CMK (cell line): ENCODE data around the gene POLL.
A peak's percentile ranks its signal among the peaks of the same experiment; 100 is the strongest.
"Not testable (repeated sequence)": the region's sequence is repeated elsewhere in the genome, so short reads cannot be mapped to it uniquely, and the experiment has no call there.

Source experiments
- DNase-seq: peaks from one replicate; pipeline ENCODE4 v3.0.0-alpha.2; 2010; ENCODE audit warnings: low read depth

Gene POLL

DNA sequence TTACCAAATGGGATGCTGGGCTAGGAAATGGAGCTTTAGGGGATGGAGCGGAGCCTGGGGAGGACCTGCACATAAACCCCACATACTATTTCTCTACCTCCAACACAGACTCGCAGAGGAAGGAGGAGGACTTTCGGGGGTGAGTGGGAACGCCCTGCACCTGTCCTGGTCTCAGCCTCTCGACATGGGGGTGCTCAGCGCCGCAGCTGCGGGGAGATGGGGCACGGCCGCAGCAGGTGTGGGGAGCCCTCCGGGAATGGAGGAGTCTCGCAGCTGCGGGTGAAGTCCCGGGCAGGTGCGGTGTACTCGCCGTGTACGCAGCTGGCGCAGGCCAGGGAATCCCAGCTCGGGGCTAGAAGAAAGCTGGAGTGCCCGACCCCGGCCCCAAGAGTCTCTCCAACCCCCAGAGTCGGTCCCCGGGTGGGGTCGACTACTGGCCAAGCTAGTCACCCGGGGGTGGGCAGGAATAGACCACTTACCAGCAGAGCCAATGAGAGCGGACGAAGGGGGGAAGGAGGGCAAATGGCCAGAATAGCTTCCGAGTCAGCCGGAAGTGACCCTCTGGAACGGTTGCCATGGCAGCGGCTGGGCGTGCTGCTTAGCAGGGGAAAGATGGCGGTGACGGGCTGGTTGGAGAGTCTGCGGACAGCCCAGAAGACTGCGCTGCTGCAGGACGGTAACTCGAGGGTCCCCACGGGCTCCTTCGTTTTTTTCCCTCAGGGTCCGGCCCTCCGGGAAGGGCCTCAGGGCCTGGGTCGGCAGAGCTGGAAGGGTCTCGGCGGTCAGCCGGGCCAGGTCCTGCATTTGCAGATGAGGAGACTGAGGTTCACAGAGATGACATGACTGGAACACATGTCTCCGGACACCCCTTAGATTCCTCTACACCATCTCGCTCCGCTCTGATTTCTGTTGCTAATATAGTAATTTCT lies at the start of gene POLL, which contains the start of gene DPCD:
Gene POLL (minus strand): TSS at position 533 of the 929 bp plus-strand sequence. CDS start 897 bp downstream, outside the sequence.
Gene DPCD (plus strand): TSS at position 597 of the 929 bp plus-strand sequence. CDS start 16 bp downstream, at position 613.
- peak; percentile 93 for DNase-seq

GRCh38 chr10:101633510-101633909 lies 45.5 kb upstream of the POLL start:
- not testable (repeated sequence) for DNase-seq

DNA sequence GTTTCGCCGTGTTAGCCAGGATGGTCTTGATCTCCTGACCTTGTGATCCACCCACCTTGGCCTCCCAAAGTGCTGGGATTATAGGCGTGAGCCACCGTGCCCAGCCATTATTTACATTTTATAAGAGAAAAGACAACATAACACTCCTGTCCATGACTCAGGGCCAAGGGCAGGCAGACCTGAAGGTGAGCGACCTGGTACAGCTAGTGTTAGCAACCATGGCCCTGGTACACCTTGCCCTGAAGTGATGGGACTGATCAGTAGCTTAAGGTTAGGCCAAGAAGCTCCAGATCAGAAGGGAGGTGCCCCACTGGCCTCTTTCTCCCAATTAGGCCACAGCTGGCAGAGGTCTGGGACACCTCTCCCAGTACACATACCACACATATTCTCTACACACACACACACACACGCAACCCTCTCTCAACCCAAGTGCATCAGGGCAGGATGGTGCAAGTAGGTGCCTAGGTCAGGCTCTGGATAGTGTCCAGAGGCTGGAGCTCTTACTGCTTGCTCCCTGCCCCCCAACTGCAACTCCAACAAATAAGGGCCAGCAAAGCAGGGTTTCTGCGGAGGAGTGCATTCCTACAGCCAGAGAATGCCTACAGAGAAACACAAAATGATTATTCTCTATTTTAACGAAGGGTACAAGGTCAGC lies 43.9 kb upstream of the POLL start:
- DNase-seq = no peak

DNA sequence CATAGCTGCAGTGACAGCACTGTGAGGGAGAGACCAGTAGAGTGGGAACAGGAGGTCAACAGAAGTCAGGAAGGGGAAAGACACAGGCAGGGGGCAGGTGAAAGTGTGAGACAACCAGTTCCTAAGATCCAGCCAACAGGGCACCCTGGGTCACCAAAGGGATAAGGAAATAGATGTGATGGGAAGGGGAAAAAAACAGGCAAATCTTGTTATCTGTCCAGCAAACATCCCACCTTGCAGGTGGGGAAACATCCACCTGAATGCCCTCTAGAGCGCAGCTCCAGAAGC lies 42.5 kb upstream of the POLL start:
- no peak for DNase-seq

- DNase-seq = no peak
Observed at GRCh38 chr10:101629837-101630632, 42.0 kb upstream of the POLL start.

GRCh38 chr10:101625821-101626412 lies 37.9 kb upstream of the POLL start:
- no peak for DNase-seq

DNA sequence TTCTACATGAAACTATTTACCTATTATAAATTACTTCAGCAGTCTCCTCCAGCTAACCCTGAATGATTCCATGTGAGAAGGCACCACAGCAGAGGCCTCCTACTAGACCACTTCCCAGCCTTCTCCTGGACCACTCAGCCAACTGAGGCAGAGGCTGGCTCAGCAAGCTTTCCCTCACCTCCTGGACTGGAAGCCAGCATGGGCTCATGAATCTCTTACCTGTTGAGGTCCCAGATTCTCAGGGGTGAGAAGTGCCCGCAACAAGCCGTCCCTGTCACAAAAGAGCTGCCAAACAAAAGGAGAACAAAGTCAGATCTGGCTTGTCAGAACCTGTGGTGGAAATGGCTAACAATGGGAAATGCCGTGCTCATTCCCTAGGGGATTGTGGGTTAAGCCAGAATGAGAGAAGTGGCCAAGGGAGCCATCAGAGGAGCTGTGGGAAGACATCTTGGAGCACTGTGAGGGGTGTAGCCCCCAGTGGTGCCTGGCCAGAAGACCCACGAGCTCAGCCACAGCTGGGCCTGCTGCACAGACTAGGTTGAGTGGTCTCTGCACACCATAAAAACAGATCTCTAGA lies 36.6 kb upstream of the POLL start:
- no peak for DNase-seq

- DNase-seq = no peak
Observed at GRCh38 chr10:101623528-101623927, 35.5 kb upstream of the POLL start.

DNA sequence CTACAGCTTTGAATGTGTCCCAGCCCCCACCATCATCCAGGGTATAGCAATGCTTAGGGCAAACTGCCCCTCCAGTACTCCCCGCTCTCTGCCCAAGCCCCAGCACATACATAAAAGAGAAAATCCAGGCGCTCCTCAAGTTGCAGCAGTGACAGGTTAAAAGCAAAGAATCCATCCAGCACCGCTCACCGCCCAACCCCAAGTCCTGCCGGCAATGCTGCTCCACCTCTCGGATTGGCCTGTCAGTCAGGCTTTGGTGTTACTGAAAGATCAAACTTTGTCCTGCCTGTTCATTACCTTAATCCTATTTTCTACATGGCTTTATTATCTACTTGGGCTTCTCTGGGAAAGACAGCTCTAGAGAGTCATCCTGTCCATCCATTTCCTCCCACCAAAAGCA lies 31.9 kb upstream of the POLL start:
- DNase-seq = no peak

- DNase-seq = no peak
Observed at GRCh38 chr10:101618871-101619270, 30.8 kb upstream of the POLL start.

- no peak for DNase-seq
Observed at GRCh38 chr10:101617824-101618568, 29.9 kb upstream of the POLL start.

DNA sequence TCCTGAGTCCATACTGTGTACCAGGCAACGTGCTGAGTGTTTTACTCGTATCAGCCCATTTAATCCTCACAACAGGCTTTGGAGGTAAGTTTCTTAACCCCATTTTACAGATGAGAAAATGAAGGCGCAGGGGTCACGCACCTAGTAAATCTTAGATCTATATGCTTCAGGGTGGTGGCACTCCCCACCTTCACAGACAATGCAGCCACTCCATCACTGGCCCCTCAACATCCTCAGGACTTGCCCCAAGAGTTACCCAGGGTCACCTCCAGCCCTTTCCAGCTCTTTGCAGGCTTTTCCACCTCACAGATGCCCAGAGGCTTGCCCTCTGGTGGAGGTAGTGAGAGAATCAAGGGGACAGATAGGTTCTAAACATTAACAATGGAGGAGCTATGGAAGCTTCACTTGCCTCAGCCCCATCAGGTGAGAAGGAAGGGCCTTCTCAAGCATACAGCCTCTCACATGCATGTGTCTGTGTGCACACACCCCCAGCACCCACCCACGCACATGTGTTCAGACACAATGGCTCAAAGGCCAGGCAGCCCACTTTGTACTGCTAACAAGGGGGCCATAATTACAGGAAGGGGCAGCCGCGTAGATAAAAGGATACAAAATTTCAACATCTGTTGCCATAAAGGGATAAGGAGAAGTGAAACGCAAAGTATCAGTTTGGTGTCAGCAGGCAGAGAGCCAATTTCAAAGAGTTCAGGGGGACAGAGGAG lies 29.2 kb upstream of the POLL start:
- no peak for DNase-seq

DNA sequence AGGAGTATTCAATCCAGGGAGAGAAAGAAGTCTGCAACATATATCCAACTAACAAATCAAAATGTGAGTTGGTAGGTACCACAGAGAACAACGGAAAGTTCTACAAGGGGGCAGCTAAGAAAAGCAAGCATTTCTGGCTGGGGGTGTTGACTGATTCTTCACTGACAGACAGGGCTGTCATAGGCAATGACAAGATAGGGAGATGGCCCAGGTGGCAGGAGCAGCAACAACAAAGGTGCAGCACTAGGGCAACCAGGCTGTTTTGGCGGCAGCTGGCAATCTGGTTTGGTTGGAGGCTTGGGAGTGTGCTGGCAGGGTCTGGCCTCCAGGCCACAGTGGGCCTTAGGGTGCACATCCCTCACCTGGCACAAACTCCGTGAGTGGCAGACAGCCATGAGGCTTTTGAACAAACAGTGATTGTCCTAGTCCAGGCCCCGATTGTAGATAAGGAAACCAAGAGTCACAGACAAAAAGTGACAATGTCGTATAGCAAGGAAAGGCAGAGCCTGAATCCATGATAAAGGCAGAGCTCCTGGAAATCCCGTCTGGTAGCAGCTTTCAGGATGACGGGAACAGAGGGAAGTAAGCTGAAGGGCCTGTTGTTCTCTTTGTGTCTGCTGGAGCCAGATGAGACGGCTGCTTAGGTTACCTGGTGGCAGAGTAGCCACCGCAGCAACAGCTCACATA lies 28.5 kb upstream of the POLL start:
- DNase-seq = no peak

- no peak for DNase-seq
Observed at GRCh38 chr10:101615525-101616116, 27.6 kb upstream of the POLL start.

- DNase-seq = no peak
Observed at GRCh38 chr10:101614663-101615524, 26.8 kb upstream of the POLL start.

GRCh38 chr10:101613646-101614045 lies 25.6 kb upstream of the POLL start:
- DNase-seq = no peak

DNA sequence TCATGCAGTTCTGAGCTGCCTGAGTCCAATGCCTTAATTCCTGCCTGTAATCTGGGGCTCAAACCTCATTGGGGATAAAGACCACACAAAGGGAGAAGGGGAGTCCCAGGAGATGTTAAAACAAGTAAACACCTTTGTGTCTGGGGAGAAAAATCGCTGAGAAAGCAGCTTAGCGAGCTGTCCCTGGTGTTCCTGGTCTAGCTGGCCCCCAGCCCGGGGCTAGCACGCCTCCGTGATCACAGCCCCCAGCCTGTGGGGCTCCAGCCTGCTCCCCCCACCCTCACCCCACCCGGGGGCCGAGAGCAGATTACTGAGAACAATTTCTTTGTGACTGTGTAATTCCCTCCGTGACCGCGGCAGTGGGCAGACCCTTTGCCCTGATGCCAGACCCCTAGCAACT lies 24.8 kb upstream of the POLL start:
- DNase-seq = no peak

DNA sequence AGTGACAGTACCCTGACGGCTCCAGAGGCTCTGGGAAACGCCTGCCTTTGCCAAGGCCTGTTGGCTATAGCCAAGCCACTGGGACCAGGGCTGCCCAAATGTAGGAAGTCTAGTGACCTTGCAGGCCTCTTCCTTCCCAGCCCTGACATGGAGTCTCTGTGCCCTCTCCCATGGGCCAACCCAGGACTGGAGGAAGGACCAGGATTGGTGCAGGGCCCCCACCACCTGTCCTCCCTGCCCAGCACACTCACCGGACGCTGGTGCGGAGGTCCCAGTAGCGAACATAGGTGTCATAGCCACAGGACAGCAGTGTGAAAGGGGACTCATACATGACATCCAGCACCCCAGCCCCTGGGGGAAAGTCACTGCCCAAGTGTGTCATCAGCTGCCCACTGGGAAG lies 24.0 kb upstream of the POLL start:
- DNase-seq = no peak
